Measurements from ENCODE around the gene TRIM2.

GRCh38 chr4:153265306-153266047 is 61.2 kb downstream of the TRIM2 start:
- TF ChIP-seq CTCF (IDR thresholded peaks at IDR 0.05): no peak
- TF ChIP-seq POLR2A (IDR thresholded peaks at IDR 0.05): no peak
